SK-N-SH (cell line): Measurements from ENCODE around the gene POU6F2. TPM values are rescaled to one million over a fixed set of nuclear protein-coding genes. Genes with fewer than 3 reads are reported as not detected.

ENCODE experiments used
- CTCF ChIA-PET: fragments of 300-600, 350-600 bp; formaldehyde crosslinking; extraction: SDS; loops from one replicate; lab custom pipeline; 2021; lab: Yijun Ruan, JAX
- POLR2A ChIA-PET: fragments of 350-600 bp; sonication (Branson Sonifier 250); formaldehyde crosslinking; extraction: SDS; loops from one replicate; lab custom pipeline; 2020; ENCODE audit warnings: antibody characterized with exemption, inconsistent platforms; lab: Yijun Ruan, JAX
- DNase-seq: peaks from one replicate; pipeline ENCODE4 v3.0.0; 2012
- H2AFZ ChIP-seq: fragments of 200-600 bp; sonication (generic); 2 replicates; pipeline ENCODE4 v1.8.1; 2016; ENCODE audit warnings: antibody characterized with exemption, mild to moderate bottlenecking, low read depth
- H3F3A ChIP-seq: fragments of 200-600 bp; sonication (generic); replicated peaks from 2 replicates; pipeline ENCODE3; 2016; ENCODE audit warnings: antibody characterized with exemption, mild to moderate bottlenecking; ENCODE audit not compliant: insufficient read depth
- H3K27ac ChIP-seq, 2 experiments: fragments of 200-500 bp in 1 of 2; fragments of 200-600 bp in 1 of 2; sonication (Bioruptor generic) in 1 of 2; sonication (generic), shearing (Covaris generic) in 1 of 2; 2 replicates each; pipeline versions ENCODE4 v1.5.1 to v1.6.1; 2014 to 2016; ENCODE audit warnings: low read depth in 2 of 2, inconsistent platforms in 1 of 2, low read length in 1 of 2, mild to moderate bottlenecking in 1 of 2, mixed read lengths in 1 of 2
- H3K27me3 ChIP-seq: fragments of 200-600 bp; sonication (generic), shearing (Covaris generic); 2 replicates; pipeline ENCODE4 v1.6.1; 2016; ENCODE audit warnings: mixed run types; ENCODE audit not compliant: insufficient read depth
- H3K36me3 ChIP-seq, 2 experiments: fragments of 200-500 bp in 1 of 2; fragments of 200-600 bp in 1 of 2; sonication (Bioruptor generic) in 1 of 2; sonication (generic) in 1 of 2; replicated peaks in 1 of 2; 2 replicates each; pipeline versions ENCODE3 to v1.5.1; 2014 to 2016; ENCODE audit warnings: low read length in 1 of 2, mild to moderate bottlenecking in 1 of 2; ENCODE audit not compliant: insufficient read depth in 2 of 2, control insufficient read depth in 1 of 2
- H3K4me1 ChIP-seq, 2 experiments: fragments of 200-500 bp in 1 of 2; fragments of 200-600 bp in 1 of 2; sonication (Bioruptor generic) in 1 of 2; sonication (generic), shearing (Covaris generic) in 1 of 2; 2 replicates each; pipeline versions ENCODE4 v1.5.1 to v1.6.1; 2014 to 2016; ENCODE audit warnings: low read depth in 1 of 2, low read length in 1 of 2, mixed run types in 1 of 2; ENCODE audit not compliant: insufficient read depth in 2 of 2, control insufficient read depth in 1 of 2
- H3K4me2 ChIP-seq: fragments of 200-600 bp; sonication (generic), shearing (Covaris generic); 2 replicates; pipeline ENCODE4 v1.6.1; 2017; ENCODE audit warnings: mixed run types
- H3K4me3 ChIP-seq, 2 experiments: fragments of 200-500 bp in 1 of 2; fragments of 200-600 bp in 1 of 2; sonication (Bioruptor generic) in 1 of 2; sonication (generic), shearing (Covaris generic) in 1 of 2; 2 replicates each; pipeline versions ENCODE4 v1.5.1 to v1.8.1; 2014 to 2016; ENCODE audit warnings: low read depth in 2 of 2, inconsistent platforms in 1 of 2, low read length in 1 of 2, mild to moderate bottlenecking in 1 of 2, mixed read lengths in 1 of 2, moderate library complexity in 1 of 2
- H3K79me2 ChIP-seq: fragments of 200-600 bp; sonication (generic); 2 replicates; pipeline ENCODE4 v1.8.1; 2017; ENCODE audit warnings: mild to moderate bottlenecking; ENCODE audit not compliant: insufficient read depth
- H3K9ac ChIP-seq: fragments of 200-600 bp; sonication (generic); 2 replicates; pipeline ENCODE4 v1.6.1; 2017; ENCODE audit warnings: mixed run types
- H3K9me2 ChIP-seq: fragments of 200-600 bp; sonication (generic); 2 replicates; pipeline ENCODE4 v1.6.1; 2017; ENCODE audit warnings: mixed run types
- H3K9me3 ChIP-seq: fragments of 200-600 bp; sonication (generic); 2 replicates; pipeline ENCODE4 v1.6.1; 2017; ENCODE audit warnings: mixed run types, mild to moderate bottlenecking, moderate library complexity
- H4K20me1 ChIP-seq: fragments of 200-600 bp; sonication (generic); 2 replicates; pipeline ENCODE4 v1.6.1; 2017; ENCODE audit warnings: mild to moderate bottlenecking, mixed run types; ENCODE audit not compliant: insufficient read depth
- ELF1 ChIP-seq: IDR thresholded peaks from 2 replicates; pipeline ENCODE4 v1.4.0; 2012
- EZH2phosphoT487 ChIP-seq: fragments of 200-600 bp; sonication (generic); IDR thresholded peaks from 2 replicates; pipeline ENCODE4 v1.6.1; 2017; ENCODE audit warnings: low read depth, mixed run types, mild to moderate bottlenecking, antibody characterized with exemption, moderate library complexity, borderline replicate concordance
- FOSL2 ChIP-seq: IDR thresholded peaks from 2 replicates; pipeline ENCODE4 v1.4.0; 2012; ENCODE audit warnings: low read depth, mild to moderate bottlenecking, moderate library complexity, borderline replicate concordance
- FOXM1 ChIP-seq: IDR thresholded peaks from 2 replicates; pipeline ENCODE4 v1.4.0; 2012; ENCODE audit warnings: low read depth, mild to moderate bottlenecking
- GABPA ChIP-seq: IDR thresholded peaks from 2 replicates; pipeline ENCODE4 v1.4.0; 2012; ENCODE audit warnings: low read depth, mild to moderate bottlenecking
- GATA2 ChIP-seq: sonication (generic); formaldehyde crosslinking; IDR thresholded peaks from 2 replicates; pipeline ENCODE4 v1.5.0; 2020; ENCODE audit warnings: mild to moderate bottlenecking, missing genetic modification reagents
- MAX ChIP-seq: IDR thresholded peaks from 2 replicates; pipeline ENCODE4 v1.4.0; 2012; ENCODE audit warnings: low read depth
- MEF2A ChIP-seq: IDR thresholded peaks from 2 replicates; pipeline ENCODE4 v1.4.0; 2012; ENCODE audit warnings: low read depth, borderline replicate concordance
- PBX3 ChIP-seq: IDR thresholded peaks from 2 replicates; pipeline ENCODE4; 2012
- POLR2AphosphoS5 ChIP-seq: IDR thresholded peaks from 2 replicates; pipeline ENCODE4 v1.6.1; 2012; ENCODE audit warnings: low read depth, low read length
- RCOR1 ChIP-seq: fragments of 150-350 bp; IDR thresholded peaks from 2 replicates; pipeline ENCODE4 v1.6.1; 2017; ENCODE audit warnings: antibody characterized with exemption, low read length
- REST ChIP-seq: IDR thresholded peaks from 2 replicates; pipeline ENCODE4 v1.6.1; 2012; ENCODE audit warnings: mild to moderate bottlenecking, low read depth, low read length, moderate library complexity
- RFX5 ChIP-seq: IDR thresholded peaks from 2 replicates; pipeline ENCODE4 v1.6.1; 2012; ENCODE audit warnings: mild to moderate bottlenecking, improper control_type of control experiment, low read length
- RXRA ChIP-seq: IDR thresholded peaks from 2 replicates; pipeline ENCODE4 v1.4.0; 2012; ENCODE audit warnings: low read depth, mild to moderate bottlenecking, borderline replicate concordance
- TAF1 ChIP-seq: IDR thresholded peaks from 2 replicates; pipeline ENCODE4 v1.6.1; 2012; ENCODE audit warnings: low read depth, mild to moderate bottlenecking, low read length, moderate library complexity, borderline replicate concordance
- TCF12 ChIP-seq: IDR thresholded peaks from 2 replicates; pipeline ENCODE4 v1.4.0; 2012
- USF1 ChIP-seq: IDR thresholded peaks from 2 replicates; pipeline ENCODE4 v1.4.0; 2012; ENCODE audit warnings: low read depth, borderline replicate concordance
- ZBTB33 ChIP-seq: IDR thresholded peaks from 2 replicates; pipeline ENCODE4 v1.4.0; 2012; ENCODE audit warnings: low read depth, borderline replicate concordance
- whole genome bisulfite sequencing: methylation state at CpG from one replicate; pipeline ENCODE4 v1.1.6; 2017; ENCODE audit warnings: low lambda C conversion rate; 5-methylcytosine and 5-hydroxymethylcytosine counted together
- polyA plus RNA-seq, 3 experiments: library from polyadenylated mRNA; depleted of rRNA; stranded (reverse); fragments of >200 nt; gene quantifications; 2 replicates each; pipeline ENCODE4 v1.2.3, GENCODE V29; 2012

The POU6F2 gene
- polyA plus RNA-seq, 1 of the 3 experiments (the other 2 are of a cell fraction), result under 0.01 TPM

- Histone ChIP-seq H3K27ac (no peak overlapping the region), H3K79me2 (no peaks in the 10 kb centered on the region), H3K9ac (no peak overlapping the region), H3K9me3 (no peaks in the 10 kb centered on the region), H4K20me1 (no peaks in the 10 kb centered on the region), H3K27me3 (peaks cover 36% of the 10 kb centered on the region; the same call in 1 of the 2 replicates), H3K36me3 (no peaks in the 10 kb centered on the region), H2AFZ (no peak overlapping the region), H3F3A (no peaks in the 10 kb centered on the region), H3K4me2 (no peak overlapping the region), H3K4me1 (no peaks in the 10 kb centered on the region), H3K4me3 (no peak overlapping the region), H3K9me2 (no peaks in the 10 kb centered on the region)
- POLR2A ChIA-PET, result no interaction called here
- CTCF ChIA-PET, result no interaction called here
- 20% methylated on average over 6 of the region's 6 CpGs for WGBS
- no peak for DNase-seq
- TF ChIP-seq FOSL2 (no peak), MEF2A (no peak), RXRA (no peak), FOXM1 (no peak), REST (no peak), GATA2 (no peak), TCF12 (no peak), POLR2AphosphoS5 (no peak), RFX5 (no peak), USF1 (no peak), PBX3 (no peak)
Measured at GRCh38 chr7:39313974-39314373, 336.3 kb downstream of the POU6F2 start.

- CTCF ChIA-PET, result interaction anchor here (0.6 kb wide), 1 partner anchor 71 kb away, joined by 3 read pairs; no protein-coding TSS in a partner anchor
- H3K9ac ChIP-seq, result no peak overlapping the region
- no peaks in the 10 kb centered on the region for H3K36me3 ChIP-seq
- H3K4me1 ChIP-seq, result no peaks in the 10 kb centered on the region
- no peak overlapping the region for H3K4me2 ChIP-seq
- H3F3A ChIP-seq, result no peaks in the 10 kb centered on the region
- no peak overlapping the region for H2AFZ ChIP-seq
- no peak for DNase-seq
- no peaks in the 10 kb centered on the region for H3K9me2 ChIP-seq
- H3K9me3 ChIP-seq, result no peaks in the 10 kb centered on the region
- no peak overlapping the region for H3K27ac ChIP-seq
- no peaks in the 10 kb centered on the region for H3K79me2 ChIP-seq
- H3K4me3 ChIP-seq, result no peak overlapping the region
- peaks cover 35% of the 10 kb centered on the region; the same call in 1 of the 2 replicates for H3K27me3 ChIP-seq
- TF ChIP-seq FOSL2 (no peak), FOXM1 (no peak), RCOR1 (no peak), ELF1 (no peak), GABPA (no peak), MAX (no peak), ZBTB33 (no peak), EZH2phosphoT487 (no peak), TAF1 (no peak)
- no peaks in the 10 kb centered on the region for H4K20me1 ChIP-seq
- POLR2A ChIA-PET, result no interaction called here
- WGBS, result 22% methylated on average over 5 of the region's 5 CpGs
Measured at GRCh38 chr7:39317107-39317506, 339.4 kb downstream of the POU6F2 start.
